Smooth muscle cell (in vitro differentiated cells): ENCODE results near the gene MXD3. TPM values are rescaled to one million over a fixed set of nuclear protein-coding genes. Genes with fewer than 3 reads are reported as not detected.

Experiments
- DNase-seq: peaks from one replicate; lab custom pipeline; 2025; ENCODE audit not compliant: unreplicated experiment; lab: John Stamatoyannopoulos, UW
- H2AFZ ChIP-seq: fragments of 200-600 bp; sonication (generic); 2 replicates; pipeline ENCODE4 v1.6.0; 2016; ENCODE audit warnings: antibody characterized with exemption, low read depth, mild to moderate bottlenecking
- H3F3A ChIP-seq: fragments of 200-600 bp; sonication (generic); 2 replicates; pipeline ENCODE4 v1.6.0; 2017; ENCODE audit warnings: antibody characterized with exemption, low read depth
- H3K27ac ChIP-seq: fragments of 200-600 bp; sonication (generic); 2 replicates; pipeline ENCODE4 v1.5.1; 2016; ENCODE audit warnings: low read depth, mild to moderate bottlenecking
- H3K27me3 ChIP-seq: fragments of 200-600 bp; sonication (generic); 2 replicates; pipeline ENCODE4 v1.6.1; 2016; ENCODE audit warnings: low read depth, mild to moderate bottlenecking
- H3K36me3 ChIP-seq: fragments of 200-600 bp; sonication (generic); 2 replicates; pipeline ENCODE4 v1.5.1; 2016; ENCODE audit warnings: low read depth
- H3K4me1 ChIP-seq: fragments of 200-600 bp; sonication (generic); 2 replicates; pipeline ENCODE4 v1.5.1; 2016; ENCODE audit warnings: low read depth
- H3K4me2 ChIP-seq: fragments of 200-600 bp; sonication (generic); 2 replicates; pipeline ENCODE4 v1.6.0; 2016; ENCODE audit warnings: mild to moderate bottlenecking
- H3K4me3 ChIP-seq: fragments of 200-600 bp; sonication (generic); 2 replicates; pipeline ENCODE4 v1.5.1; 2016; ENCODE audit warnings: mild to moderate bottlenecking
- H3K79me2 ChIP-seq: fragments of 200-600 bp; sonication (generic); 2 replicates; pipeline ENCODE4 v1.6.0; 2016; ENCODE audit warnings: low read depth, mild to moderate bottlenecking
- H3K9ac ChIP-seq: fragments of 200-600 bp; sonication (generic); 2 replicates; pipeline ENCODE4 v1.6.0; 2016; ENCODE audit warnings: low read depth
- H3K9me3 ChIP-seq: fragments of 200-600 bp; sonication (generic); replicated peaks from 2 replicates; pipeline ENCODE4 v1.5.1; 2016; ENCODE audit warnings: low read depth
- H4K20me1 ChIP-seq: fragments of 200-600 bp; sonication (generic); 2 replicates; pipeline ENCODE4 v1.6.0; 2016; ENCODE audit warnings: low read depth
- CTCF ChIP-seq: fragments of 200-600 bp; sonication (generic); IDR thresholded peaks from 2 replicates; pipeline ENCODE4 v1.5.1; 2017; ENCODE audit warnings: borderline replicate concordance, mild to moderate bottlenecking, antibody characterized with exemption; ENCODE audit not compliant: insufficient read depth, poor library complexity, severe bottlenecking
- WGBS: methylation state at CpG from one replicate; pipeline ENCODE4 v1.1.7; 2016; ENCODE audit warnings: low lambda C conversion rate; 5-methylcytosine and 5-hydroxymethylcytosine counted together
- polyA plus RNA-seq: library from polyadenylated mRNA; unstranded; fragments of >200 nt; fragmentation: Nextera tagmentation; extraction: Ambion mirVana; gene quantifications from 2 replicates; pipeline ENCODE4 v1.2.1, GENCODE V29; 2016
- total RNA-seq: library from RNA; depleted of rRNA; stranded (reverse); fragments of >200 nt; gene quantifications from 2 replicates; pipeline ENCODE4 v1.2.3, GENCODE V29; 2014

The MXD3 gene
- total and polyA plus RNA-seq, 2 experiments from 2014 or later, result 8.6 to 15.6 TPM

GRCh38 chr5:177319913-177320588, 8.4 kb upstream of the MXD3 start:
- H3K9ac ChIP-seq, result no peak overlapping the region
- no peak for DNase-seq
- peaks cover 17% of the 10 kb centered on the region for H4K20me1 ChIP-seq
- no peaks in the 10 kb centered on the region for H3K4me1 ChIP-seq
- H3F3A ChIP-seq, result peaks cover 3% of the 10 kb centered on the region
- H2AFZ ChIP-seq, result no peak overlapping the region
- TF ChIP-seq CTCF, result no peak
- no peak overlapping the region for H3K4me2 ChIP-seq
- no peaks in the 10 kb centered on the region for H3K36me3 ChIP-seq
- no peak overlapping the region for H3K4me3 ChIP-seq
- no peaks in the 10 kb centered on the region for H3K9me3 ChIP-seq
- H3K79me2 ChIP-seq, result no peaks in the 10 kb centered on the region
- WGBS, result 94% methylated on average over 14 of the region's 14 CpGs
- no peaks in the 10 kb centered on the region for H3K27me3 ChIP-seq
- no peak overlapping the region for H3K27ac ChIP-seq

- Histone ChIP-seq H3K27me3 (no peaks in the 10 kb centered on the region), H3K36me3 (no peaks in the 10 kb centered on the region), H3K79me2 (no peaks in the 10 kb centered on the region), H3K4me1 (no peaks in the 10 kb centered on the region), H3K9ac (no peak overlapping the region), H3K9me3 (no peaks in the 10 kb centered on the region), H4K20me1 (peaks cover 21% of the 10 kb centered on the region), H3K27ac (no peak overlapping the region), H2AFZ (no peak overlapping the region), H3K4me3 (no peak overlapping the region), H3F3A (peaks cover 3% of the 10 kb centered on the region), H3K4me2 (no peak overlapping the region)
- TF ChIP-seq CTCF, result peak; percentile 81
- WGBS, result 29% methylated on average over 7 of the region's 7 CpGs
- peak; percentile 15 for DNase-seq
Observed at GRCh38 chr5:177317959-177318377, 6.3 kb upstream of the MXD3 start.

- Histone ChIP-seq H3F3A (peaks cover 3% of the 10 kb centered on the region), H2AFZ (no peak overlapping the region), H3K27me3 (no peaks in the 10 kb centered on the region), H3K27ac (no peak overlapping the region), H4K20me1 (peaks cover 39% of the 10 kb centered on the region), H3K9ac (no peak overlapping the region), H3K4me1 (no peaks in the 10 kb centered on the region), H3K4me3 (no peak overlapping the region), H3K79me2 (no peaks in the 10 kb centered on the region), H3K9me3 (no peaks in the 10 kb centered on the region), H3K4me2 (no peak overlapping the region), H3K36me3 (no peaks in the 10 kb centered on the region)
- DNase-seq, result no peak
- WGBS, result 98% methylated on average over 3 of the region's 3 CpGs
- TF ChIP-seq CTCF, result no peak
Observed at GRCh38 chr5:177316005-177316404, 4.3 kb upstream of the MXD3 start.

GRCh38 chr5:177315411-177315810, 3.7 kb upstream of the MXD3 start:
- WGBS, result 93% methylated on average over 7 of the region's 7 CpGs
- no peaks in the 10 kb centered on the region for H3K9me3 ChIP-seq
- no peak overlapping the region for H2AFZ ChIP-seq

More at GRCh38 chr5:177315411-177315810, 3.7 kb upstream of the MXD3 start:
- H3K79me2 ChIP-seq, result no peaks in the 10 kb centered on the region
- no peak for TF ChIP-seq CTCF
- no peaks in the 10 kb centered on the region for H3K36me3 ChIP-seq
- H3K9ac ChIP-seq, result no peak overlapping the region
- peaks cover 45% of the 10 kb centered on the region for H4K20me1 ChIP-seq
- no peak overlapping the region for H3K4me3 ChIP-seq
- no peaks in the 10 kb centered on the region for H3K4me1 ChIP-seq
- H3K27ac ChIP-seq, result no peak overlapping the region
- no peak overlapping the region for H3K4me2 ChIP-seq
- DNase-seq, result no peak
- no peaks in the 10 kb centered on the region for H3K27me3 ChIP-seq
- peaks cover 3% of the 10 kb centered on the region for H3F3A ChIP-seq
